BLaER1 (cell line): ENCODE data around the gene CC2D2B.
A peak's percentile ranks its signal among the peaks of the same experiment; 100 is the strongest.
"Not testable (repeated sequence)": the region's sequence is repeated elsewhere in the genome, so short reads cannot be mapped to it uniquely, and the experiment has no call there.

Source experiments
- H3K27ac ChIP-seq: shearing (Covaris generic); formaldehyde crosslinking; 2 replicates; pipeline ENCODE4 v1.8.1; 2022
- H3K27me3 ChIP-seq: shearing (Covaris generic); formaldehyde crosslinking; 2 replicates; pipeline ENCODE4 v1.8.1; 2022
- H3K36me3 ChIP-seq: shearing (Covaris generic); formaldehyde crosslinking; 2 replicates; pipeline ENCODE4 v1.8.1; 2022
- H3K4me1 ChIP-seq: shearing (Covaris generic); formaldehyde crosslinking; 2 replicates; pipeline ENCODE4 v1.8.1; 2022
- H3K4me2 ChIP-seq: shearing (Covaris generic); formaldehyde crosslinking; 2 replicates; pipeline ENCODE4 v1.8.1; 2022
- H3K4me3 ChIP-seq: shearing (Covaris generic); formaldehyde crosslinking; 2 replicates; pipeline ENCODE4 v1.8.1; 2022
- H3K9ac ChIP-seq: shearing (Covaris generic); formaldehyde crosslinking; 2 replicates; pipeline ENCODE4 v1.8.1; 2022
- H3K9me3 ChIP-seq: shearing (Covaris generic); formaldehyde crosslinking; 2 replicates; pipeline ENCODE4 v1.8.1; 2022
- H4K20me1 ChIP-seq: shearing (Covaris generic); formaldehyde crosslinking; 2 replicates; pipeline ENCODE4 v1.8.1; 2022
- Cebpa-rat ChIP-seq: shearing (Covaris generic); IDR thresholded peaks from 2 replicates; pipeline ENCODE4 v1.8.1; 2022

Gene CC2D2B

GRCh38 chr10:95908450-95908849 is 675 bp downstream of the CC2D2B start:
- Histone ChIP-seq H3K4me1 (peaks cover 19% of the 10 kb centered on the region), H3K9ac (no peak overlapping the region), H3K27me3 (peaks cover 16% of the 10 kb centered on the region), H3K4me2 (peak overlapping the region; percentile 84), H3K27ac (no peak overlapping the region), H4K20me1 (no peaks in the 10 kb centered on the region), H3K36me3 (peaks cover 24% of the 10 kb centered on the region), H3K9me3 (0 out of 2 replicates have a peak, but pooled peaks cover 5% of the 10 kb centered on the region), H3K4me3 (0 out of 2 replicates have a peak overlapping the region, but pooled peaks have one; percentile 81)
- TF ChIP-seq Cebpa-rat, result no peak

GRCh38 chr10:95909561-95909960 is 1.8 kb downstream of the CC2D2B start:
- no peak for TF ChIP-seq Cebpa-rat
- H3K9ac ChIP-seq, result no peak overlapping the region

GRCh38 chr10:95916039-95916438 is 8.3 kb downstream of the CC2D2B start:
- H3K9me3 ChIP-seq, result peaks cover 18% of the 10 kb centered on the region
- H3K4me1 ChIP-seq, result peaks cover 12% of the 10 kb centered on the region
- H3K4me3 ChIP-seq, H3K4me2 ChIP-seq, H3K27me3 ChIP-seq, H3K9ac ChIP-seq, H4K20me1 ChIP-seq, H3K36me3 ChIP-seq, H3K27ac ChIP-seq: not testable (repeated sequence)

More at GRCh38 chr10:95909561-95909960, 1.8 kb downstream of the CC2D2B start:
- Histone ChIP-seq H3K9me3 (0 out of 2 replicates have a peak, but pooled peaks cover 5% of the 10 kb centered on the region), H3K27ac (no peak overlapping the region), H3K27me3 (peaks cover 16% of the 10 kb centered on the region), H3K4me3 (no peak overlapping the region), H4K20me1 (no peaks in the 10 kb centered on the region), H3K4me2 (no peak overlapping the region; the same call in 1 of the 2 replicates), H3K36me3 (peaks cover 13% of the 10 kb centered on the region; the same call in 1 of the 2 replicates), H3K4me1 (peaks cover 17% of the 10 kb centered on the region; the same call in 1 of the 2 replicates)

GRCh38 chr10:95920798-95921426 is 13.1 kb downstream of the CC2D2B start:
- no peaks in the 10 kb centered on the region for H3K36me3 ChIP-seq
- no peak for TF ChIP-seq Cebpa-rat
- no peak overlapping the region for H3K9ac ChIP-seq
- H3K27me3 ChIP-seq, result no peaks in the 10 kb centered on the region
- no peak overlapping the region for H3K4me3 ChIP-seq
- H4K20me1 ChIP-seq, result no peaks in the 10 kb centered on the region
- no peak overlapping the region for H3K27ac ChIP-seq
- H3K4me2 ChIP-seq, result no peak overlapping the region
- peaks cover 12% of the 10 kb centered on the region for H3K4me1 ChIP-seq
- peaks cover 18% of the 10 kb centered on the region for H3K9me3 ChIP-seq

- H3K27ac ChIP-seq, result no peak overlapping the region
- no peaks in the 10 kb centered on the region for H4K20me1 ChIP-seq
- H3K9ac ChIP-seq, result no peak overlapping the region
- no peak overlapping the region for H3K4me2 ChIP-seq
- no peaks in the 10 kb centered on the region for H3K27me3 ChIP-seq
- no peaks in the 10 kb centered on the region for H3K4me1 ChIP-seq
- peaks cover 9% of the 10 kb centered on the region for H3K9me3 ChIP-seq
- H3K4me3 ChIP-seq, result no peak overlapping the region
- no peak for TF ChIP-seq Cebpa-rat
- no peaks in the 10 kb centered on the region for H3K36me3 ChIP-seq
Measured at GRCh38 chr10:95925033-95925432, 17.3 kb downstream of the CC2D2B start.

GRCh38 chr10:95935429-95935828 is 27.7 kb downstream of the CC2D2B start:
- Histone ChIP-seq H3K9ac (no peak overlapping the region), H3K9me3 (peaks cover 43% of the 10 kb centered on the region), H3K27ac (no peak overlapping the region), H4K20me1 (no peaks in the 10 kb centered on the region), H3K27me3 (no peaks in the 10 kb centered on the region), H3K4me1 (peaks cover 12% of the 10 kb centered on the region), H3K36me3 (peaks cover 7% of the 10 kb centered on the region; the same call in 1 of the 2 replicates), H3K4me3 (no peak overlapping the region), H3K4me2 (peak overlapping the region; percentile 16)
- no peak for TF ChIP-seq Cebpa-rat

- TF ChIP-seq Cebpa-rat, result no peak
- no peak overlapping the region for H3K4me2 ChIP-seq
Measured at GRCh38 chr10:95941115-95941514, 33.3 kb downstream of the CC2D2B start.

GRCh38 chr10:95963202-95963990 is 55.6 kb downstream of the CC2D2B start:
- Histone ChIP-seq H3K9me3 (peaks cover 34% of the 10 kb centered on the region), H3K27me3 (no peaks in the 10 kb centered on the region), H3K4me1 (peaks cover 67% of the 10 kb centered on the region), H4K20me1 (no peaks in the 10 kb centered on the region), H3K36me3 (no peaks in the 10 kb centered on the region; the same call in 1 of the 2 replicates), H3K9ac (peak overlapping the region; percentile 68), H3K4me3 (peak overlapping the region; percentile 57), H3K27ac (peak overlapping the region; percentile 90), H3K4me2 (peak overlapping the region; percentile 92)
- no peak for TF ChIP-seq Cebpa-rat

More at GRCh38 chr10:95941115-95941514, 33.3 kb downstream of the CC2D2B start:
- Histone ChIP-seq H3K27me3 (no peaks in the 10 kb centered on the region), H3K4me1 (peaks cover 20% of the 10 kb centered on the region), H3K36me3 (no peaks in the 10 kb centered on the region), H3K9me3 (peaks cover 25% of the 10 kb centered on the region), H3K4me3 (no peak overlapping the region), H4K20me1 (no peaks in the 10 kb centered on the region), H3K27ac (no peak overlapping the region), H3K9ac (no peak overlapping the region)

- H3K9ac ChIP-seq, result peak overlapping the region; percentile 68
- TF ChIP-seq Cebpa-rat, result no peak
- H3K4me3 ChIP-seq, result peak overlapping the region; percentile 57
- peak overlapping the region; percentile 90 for H3K27ac ChIP-seq
- H3K4me1 ChIP-seq, result peaks cover 67% of the 10 kb centered on the region
- H4K20me1 ChIP-seq, result no peaks in the 10 kb centered on the region
- H3K27me3 ChIP-seq, result no peaks in the 10 kb centered on the region
- H3K4me2 ChIP-seq, result peak overlapping the region; percentile 92
- no peaks in the 10 kb centered on the region; the same call in 1 of the 2 replicates for H3K36me3 ChIP-seq
- H3K9me3 ChIP-seq, result peaks cover 28% of the 10 kb centered on the region
Measured at GRCh38 chr10:95963991-95964389, 56.2 kb downstream of the CC2D2B start.

GRCh38 chr10:95964756-95965155 is 57.0 kb downstream of the CC2D2B start:
- Histone ChIP-seq H3K4me1 (peaks cover 72% of the 10 kb centered on the region), H3K27me3 (no peaks in the 10 kb centered on the region), H3K4me3 (peak overlapping the region; percentile 57), H3K9ac (peak overlapping the region; percentile 22; the same call in 1 of the 2 replicates), H3K4me2 (peak overlapping the region; percentile 92), H4K20me1 (no peaks in the 10 kb centered on the region), H3K9me3 (peaks cover 22% of the 10 kb centered on the region), H3K27ac (peak overlapping the region; percentile 90), H3K36me3 (no peaks in the 10 kb centered on the region; the same call in 1 of the 2 replicates)
- TF ChIP-seq Cebpa-rat, result no peak
